RWPE1 (cell line): ENCODE measurements around the gene IFNLR1.

ENCODE experiments used
- CTCF ChIA-PET: fragments of 350-600 bp; sonication (Branson Sonifier 250); formaldehyde crosslinking; extraction: SDS; loops from one replicate; lab custom pipeline; 2021; lab: Yijun Ruan, JAX
- POLR2A ChIA-PET: fragments of 400-600 bp; formaldehyde crosslinking; extraction: SDS; loops from one replicate; lab custom pipeline; 2020; ENCODE audit warnings: antibody characterized with exemption; ENCODE audit not compliant: low non-redundant PET; lab: Yijun Ruan, JAX
- DNase-seq: peaks from one replicate; pipeline ENCODE4 v3.0.0; 2012; ENCODE audit warnings: low spot score
- H3K27ac ChIP-seq: fragments of 450-650 bp; 2 replicates; pipeline ENCODE4 v1.5.1; 2017
- TF ChIP-seq, protein P1 (sequence below): fragments of 450-650 bp; conservative IDR thresholded peaks from 2 replicates; pipeline ENCODE4 v1.5.1; 2017; ENCODE audit warnings: low read depth, mild to moderate bottlenecking

Gene IFNLR1

DNA sequence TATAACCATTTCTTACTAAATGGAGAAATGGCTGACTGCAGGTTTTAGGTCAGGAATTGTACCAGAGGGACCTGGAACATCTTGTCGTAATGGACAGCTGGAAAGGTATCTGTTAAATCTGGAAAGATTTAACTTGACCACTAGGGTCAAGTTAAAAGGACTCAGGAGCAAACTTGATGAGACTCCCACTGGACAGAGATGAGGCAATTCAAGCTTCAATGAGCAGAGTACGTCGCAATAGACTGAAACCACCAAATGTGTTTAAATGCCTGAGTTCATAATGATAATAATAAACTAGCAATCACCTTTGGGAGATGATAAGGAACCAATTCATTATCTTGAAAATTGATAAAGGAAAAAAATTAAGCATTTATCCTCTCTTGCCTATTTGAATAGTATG, 8.7 kb downstream of the IFNLR1 start:
- H3K27ac ChIP-seq, result no peak overlapping the region
- TF ChIP-seq, protein P1, sequence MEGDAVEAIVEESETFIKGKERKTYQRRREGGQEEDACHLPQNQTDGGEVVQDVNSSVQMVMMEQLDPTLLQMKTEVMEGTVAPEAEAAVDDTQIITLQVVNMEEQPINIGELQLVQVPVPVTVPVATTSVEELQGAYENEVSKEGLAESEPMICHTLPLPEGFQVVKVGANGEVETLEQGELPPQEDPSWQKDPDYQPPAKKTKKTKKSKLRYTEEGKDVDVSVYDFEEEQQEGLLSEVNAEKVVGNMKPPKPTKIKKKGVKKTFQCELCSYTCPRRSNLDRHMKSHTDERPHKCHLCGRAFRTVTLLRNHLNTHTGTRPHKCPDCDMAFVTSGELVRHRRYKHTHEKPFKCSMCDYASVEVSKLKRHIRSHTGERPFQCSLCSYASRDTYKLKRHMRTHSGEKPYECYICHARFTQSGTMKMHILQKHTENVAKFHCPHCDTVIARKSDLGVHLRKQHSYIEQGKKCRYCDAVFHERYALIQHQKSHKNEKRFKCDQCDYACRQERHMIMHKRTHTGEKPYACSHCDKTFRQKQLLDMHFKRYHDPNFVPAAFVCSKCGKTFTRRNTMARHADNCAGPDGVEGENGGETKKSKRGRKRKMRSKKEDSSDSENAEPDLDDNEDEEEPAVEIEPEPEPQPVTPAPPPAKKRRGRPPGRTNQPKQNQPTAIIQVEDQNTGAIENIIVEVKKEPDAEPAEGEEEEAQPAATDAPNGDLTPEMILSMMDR, result no peak
- CTCF ChIA-PET, result interaction anchor here (0.5 to 1.0 kb wide), 3 partner anchors 68 to 192 kb away, joined by 3 read pairs; no protein-coding TSS in a partner anchor
- POLR2A ChIA-PET, result no interaction called here
- DNase-seq, result no peak

DNA sequence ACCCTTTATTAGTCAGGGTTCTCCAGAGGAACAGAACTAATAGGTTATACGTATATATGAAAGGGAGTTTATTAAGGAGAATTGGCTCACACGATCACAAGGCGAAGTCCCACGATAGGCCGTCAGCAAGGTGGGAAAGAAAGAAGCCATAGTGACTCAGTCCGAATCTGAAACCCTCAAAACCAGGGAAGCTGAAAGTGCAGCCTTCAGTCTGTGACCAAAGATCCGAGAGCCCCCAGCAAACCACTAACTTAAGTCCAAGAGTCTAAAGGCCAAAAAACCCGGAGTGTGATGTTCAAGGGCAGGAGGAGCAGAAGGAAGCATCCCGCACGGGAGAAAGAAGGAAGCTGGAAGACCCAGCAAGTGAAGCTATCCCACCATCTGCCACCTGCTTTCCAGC, 9.9 kb downstream of the IFNLR1 start:
- CTCF ChIA-PET, result no interaction called here
- DNase-seq, result no peak
- POLR2A ChIA-PET, result no interaction called here
- TF ChIP-seq, protein P1, result no peak
- H3K27ac ChIP-seq, result no peak overlapping the region

DNA sequence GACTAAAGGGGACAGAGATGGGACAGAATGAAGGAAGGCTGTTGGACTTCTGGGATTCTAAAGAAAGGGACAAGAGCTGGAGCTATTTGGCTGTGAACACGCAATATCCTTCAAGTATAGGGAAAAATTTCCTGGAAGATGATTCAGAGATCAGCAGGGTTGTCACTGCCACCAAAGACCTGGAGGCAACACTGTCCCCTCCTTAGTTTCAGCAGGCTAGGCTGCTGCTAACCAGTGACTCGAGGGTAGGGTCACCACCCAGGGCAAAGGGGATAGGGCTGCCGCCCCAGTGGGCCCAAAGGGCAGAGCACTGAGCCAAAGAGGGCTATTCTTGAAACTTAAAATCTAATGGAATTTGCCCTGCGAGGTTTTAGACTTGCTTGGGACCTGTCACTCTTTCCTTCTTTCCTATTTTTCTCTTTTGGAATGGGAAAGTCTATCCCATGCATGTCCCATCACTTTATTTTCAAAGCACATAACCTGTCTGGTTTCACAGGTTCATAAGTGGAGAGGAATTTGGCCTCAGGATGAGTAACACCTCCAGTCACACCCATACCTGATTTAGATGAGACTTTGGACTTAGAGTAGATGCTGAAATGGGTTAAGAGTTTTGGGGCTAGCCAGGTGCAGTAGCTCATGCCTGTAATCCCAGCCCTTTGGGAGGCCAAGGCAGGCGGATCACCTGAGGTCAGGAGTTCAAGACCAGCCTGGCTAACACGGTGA, 11.9 kb downstream of the IFNLR1 start:
- H3K27ac ChIP-seq, result no peak overlapping the region

DNA sequence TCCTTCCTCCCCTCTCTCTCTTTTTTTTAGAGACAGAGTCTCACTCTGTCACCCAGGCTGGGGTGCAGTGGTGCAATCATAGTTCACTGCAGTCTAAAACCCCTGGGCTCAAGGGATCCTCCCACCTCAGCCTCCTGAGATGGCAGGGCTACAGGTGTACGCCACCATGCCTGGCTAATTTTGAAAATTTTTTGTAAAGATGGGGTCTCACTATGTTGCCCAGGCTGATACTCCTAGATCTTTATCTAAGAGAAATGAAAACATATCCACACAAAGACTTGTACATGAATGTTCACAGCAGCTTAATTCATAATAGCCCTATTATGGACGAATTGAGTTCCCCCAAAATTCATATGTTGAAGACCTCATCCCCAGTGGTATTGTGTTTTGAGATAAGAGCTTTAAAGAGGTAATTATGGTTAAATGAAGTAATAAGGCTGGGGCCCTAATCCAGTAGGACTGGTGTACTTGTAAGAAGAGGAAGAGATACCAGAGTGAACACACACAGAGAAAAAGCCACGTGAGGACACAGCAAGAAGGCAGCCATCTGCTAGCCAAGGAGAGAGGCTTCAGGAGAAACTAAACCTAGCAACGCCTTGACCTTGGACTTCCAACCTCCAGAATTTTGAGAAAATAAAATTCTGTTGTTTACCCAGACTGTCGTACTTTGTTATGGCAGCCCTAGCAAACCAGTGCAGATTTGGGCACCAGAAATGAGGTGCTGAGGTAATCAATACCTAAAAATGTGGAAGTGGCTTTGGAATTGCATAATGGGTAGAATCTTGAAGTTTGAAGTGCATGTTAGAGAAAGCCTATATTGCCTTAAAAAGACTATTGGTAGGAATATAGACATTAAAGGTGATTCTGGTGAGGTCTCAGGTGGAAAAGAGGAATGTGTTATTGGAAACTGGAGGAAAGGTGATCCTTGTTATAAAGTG, 13.2 kb downstream of the IFNLR1 start:
- TF ChIP-seq, protein P1, result no peak
- no peak overlapping the region for H3K27ac ChIP-seq
- ChIA-PET CTCF (no interaction called here), POLR2A (no interaction called here)
- no peak for DNase-seq

More for the DNA sequence above, 11.9 kb downstream of the IFNLR1 start:
- CTCF ChIA-PET, result interaction anchor here (0.6 kb wide), 1 partner anchor 14 kb away, joined by 3 read pairs; no protein-coding TSS in a partner anchor
- no peak for DNase-seq
- TF ChIP-seq, protein P1, result no peak
- POLR2A ChIA-PET, result no interaction called here

DNA sequence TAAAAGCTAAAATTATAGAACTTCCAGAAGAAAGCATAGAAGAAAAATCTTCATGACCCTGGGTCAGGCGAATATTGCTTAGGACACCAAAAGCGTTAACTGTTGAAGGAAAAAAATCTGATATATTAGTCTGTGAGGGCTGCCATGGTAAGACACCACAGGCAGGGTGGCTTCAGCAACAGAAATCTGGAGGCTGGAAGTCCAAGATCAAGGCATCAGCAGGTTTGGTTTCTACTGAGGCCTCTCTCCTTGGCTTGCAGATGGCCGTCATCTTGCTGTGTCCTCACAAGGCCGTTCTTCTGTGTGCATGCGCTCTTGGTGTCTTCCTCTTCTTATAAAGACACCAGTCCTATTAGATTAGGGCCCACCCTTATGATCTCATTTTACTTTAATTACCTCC, 14.5 kb downstream of the IFNLR1 start:
- ChIA-PET POLR2A (no interaction called here), CTCF (no interaction called here)
- no peak overlapping the region for H3K27ac ChIP-seq
- DNase-seq, result no peak
- TF ChIP-seq, protein P1, result no peak

DNA sequence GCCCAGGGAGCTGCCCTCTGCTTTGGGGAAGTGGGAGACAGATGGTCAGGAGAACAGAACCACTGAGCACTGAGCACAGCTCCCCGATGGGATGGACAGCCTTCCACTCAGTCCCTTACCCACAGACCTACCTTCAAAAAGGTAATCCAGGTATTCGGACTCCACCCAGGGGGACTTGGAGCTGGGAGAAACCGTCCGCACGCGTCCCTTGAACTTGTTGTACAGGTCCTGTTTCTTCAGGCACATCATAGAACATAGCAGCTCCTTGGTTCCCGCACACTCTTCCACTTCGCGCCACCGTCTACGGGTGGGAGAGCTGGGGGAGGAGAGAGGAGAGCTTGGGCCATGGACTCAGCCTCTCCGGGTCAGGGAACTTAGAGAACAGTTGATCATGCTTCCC, 17.8 kb downstream of the IFNLR1 start:
- CTCF ChIA-PET, result interaction anchor here (1.0 to 1.9 kb wide), 2 partner anchors 19 kb away, joined by 3 to 10 read pairs; no protein-coding TSS in a partner anchor
- TF ChIP-seq, protein P1, result no peak
- no peak overlapping the region for H3K27ac ChIP-seq
- POLR2A ChIA-PET, result no interaction called here
- DNase-seq, result no peak
